Measurements from ENCODE around the gene TRIM45. TPM values are rescaled to one million over a fixed set of nuclear protein-coding genes. Genes with fewer than 3 reads are reported as not detected.
"Not testable (repeated sequence)": the region's sequence is repeated elsewhere in the genome, so short reads cannot be mapped to it uniquely, and the experiment has no call there.

Gene TRIM45
- total RNA-seq, 1 donor from 2014 or later, result 3.0 TPM

DNA sequence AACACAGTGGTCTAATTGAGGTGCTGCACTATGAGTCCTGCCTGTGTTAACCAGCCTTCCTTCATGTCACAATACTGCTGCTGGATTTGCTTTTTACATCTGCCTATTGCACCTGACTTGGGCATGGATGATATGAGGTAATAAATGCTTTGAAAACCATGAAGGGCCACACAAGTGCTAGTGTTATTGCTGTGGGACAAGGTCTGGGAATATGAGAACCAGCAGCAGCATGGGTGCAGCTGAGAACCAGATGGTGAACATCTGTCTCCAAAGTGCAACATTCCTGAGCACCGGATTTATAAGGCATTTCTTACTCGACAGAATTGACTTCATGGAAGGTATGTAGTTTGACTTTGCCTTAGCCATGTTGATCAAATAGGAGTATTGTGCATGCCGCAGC lies 16.6 kb downstream of the TRIM45 start:
- DNase-seq (ENCODE audit: extremely low read depth, low read depth, low spot score), result no peak

DNA sequence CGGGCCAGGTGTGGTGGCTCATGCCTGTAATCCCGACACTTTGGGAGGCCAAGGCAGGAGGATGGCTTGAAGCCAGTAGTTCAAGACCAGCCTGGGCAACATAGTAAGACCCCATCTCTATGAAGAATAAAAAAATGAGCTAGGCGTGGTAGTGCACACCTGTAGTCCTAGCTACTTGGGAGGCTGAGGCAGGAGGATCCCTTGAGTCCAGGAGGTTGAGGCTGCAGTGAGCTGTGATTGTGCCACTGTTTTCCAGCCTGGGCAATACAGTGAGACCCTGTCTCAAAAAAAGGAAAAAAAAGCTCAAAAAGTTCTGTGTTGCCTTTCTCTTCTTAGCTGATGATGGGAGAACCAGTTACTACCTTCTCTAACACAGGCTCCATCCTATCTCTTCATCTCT lies 19.7 kb downstream of the TRIM45 start:
- DNase-seq (ENCODE audit: extremely low read depth, low read depth, low spot score), result not testable (repeated sequence)

DNA sequence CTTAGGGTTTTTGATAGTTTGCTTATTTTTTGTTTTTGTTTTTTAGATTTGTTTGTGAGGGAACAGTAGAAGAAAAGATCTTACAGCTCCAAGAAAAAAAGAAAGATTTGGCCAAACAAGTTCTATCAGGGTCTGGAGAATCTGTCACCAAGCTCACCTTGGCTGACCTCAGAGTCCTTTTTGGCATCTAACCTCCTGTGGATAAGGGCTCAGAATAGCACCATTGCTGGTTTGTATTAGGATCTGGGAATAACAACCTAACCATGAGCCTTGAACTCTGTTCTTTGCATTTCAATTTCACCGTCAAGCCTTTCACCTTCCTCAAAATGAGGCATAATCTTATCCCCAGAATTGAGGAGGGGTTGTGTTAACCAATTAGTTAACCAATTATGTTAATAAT lies 20.2 kb downstream of the TRIM45 start:
- DNase-seq (ENCODE audit: extremely low read depth, low read depth, low spot score), result no peak

DNA sequence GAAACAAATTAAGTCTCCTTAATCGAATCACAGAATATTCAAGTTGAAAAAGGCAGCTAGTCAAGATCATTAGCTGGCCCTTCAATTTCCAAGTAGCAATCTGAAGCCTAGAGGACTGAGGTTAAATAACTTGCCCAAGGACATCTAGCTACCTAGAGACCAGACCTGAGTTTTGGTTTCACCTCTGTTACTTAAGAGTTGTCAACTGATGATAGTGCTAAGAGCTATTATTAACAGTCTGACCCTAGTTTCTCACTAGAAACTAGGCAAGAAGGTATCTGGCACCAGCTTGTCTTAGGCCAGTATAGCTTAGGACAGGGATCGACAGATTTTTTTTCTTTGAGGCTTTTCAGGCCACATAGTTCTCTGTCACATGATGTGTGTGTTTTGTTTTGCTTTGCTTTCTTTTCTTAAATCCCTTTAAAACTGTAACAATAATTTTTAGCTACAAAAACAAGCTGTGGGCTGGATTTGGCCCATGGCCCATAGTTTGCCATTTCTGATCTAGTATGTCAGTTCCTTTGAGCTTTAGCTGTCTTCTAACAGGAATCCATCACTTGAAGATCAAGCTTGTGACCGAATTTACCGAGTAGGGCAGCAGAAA lies 23.2 kb downstream of the TRIM45 start:
- DNase-seq (ENCODE audit: extremely low read depth, low read depth, low spot score), result no peak

DNA sequence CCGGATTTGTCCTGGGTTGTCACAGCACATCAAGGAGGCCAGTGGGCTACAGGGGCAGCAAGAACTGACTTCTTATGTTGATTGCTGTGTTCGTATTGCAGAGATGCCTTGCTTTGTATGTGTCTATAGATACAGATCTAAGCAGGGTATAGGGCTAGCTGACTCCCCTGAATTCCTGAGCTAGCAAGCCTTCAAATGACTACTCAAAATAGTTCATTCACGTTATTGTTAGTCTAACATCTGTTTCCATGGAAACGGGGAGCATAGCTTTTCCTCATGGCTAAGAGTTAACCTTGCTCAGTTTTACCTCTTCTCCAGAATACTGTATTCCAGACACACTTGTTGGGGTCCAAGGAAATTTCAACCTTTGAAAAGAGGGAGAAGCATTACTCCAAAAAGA lies 24.1 kb downstream of the TRIM45 start:
- no peak for DNase-seq (ENCODE audit: extremely low read depth, low read depth, low spot score)

- DNase-seq (ENCODE audit: extremely low read depth, low read depth, low spot score), result no peak
Observed at GRCh38 chr1:117096951-117097408, 24.6 kb downstream of the TRIM45 start.

GRCh38 chr1:117094841-117095604 lies 26.5 kb downstream of the TRIM45 start:
- DNase-seq (ENCODE audit: extremely low read depth, low read depth, low spot score), result no peak

GRCh38 chr1:117093870-117094621 lies 27.5 kb downstream of the TRIM45 start:
- DNase-seq (ENCODE audit: extremely low read depth, low read depth, low spot score), result peak; percentile 75

DNA sequence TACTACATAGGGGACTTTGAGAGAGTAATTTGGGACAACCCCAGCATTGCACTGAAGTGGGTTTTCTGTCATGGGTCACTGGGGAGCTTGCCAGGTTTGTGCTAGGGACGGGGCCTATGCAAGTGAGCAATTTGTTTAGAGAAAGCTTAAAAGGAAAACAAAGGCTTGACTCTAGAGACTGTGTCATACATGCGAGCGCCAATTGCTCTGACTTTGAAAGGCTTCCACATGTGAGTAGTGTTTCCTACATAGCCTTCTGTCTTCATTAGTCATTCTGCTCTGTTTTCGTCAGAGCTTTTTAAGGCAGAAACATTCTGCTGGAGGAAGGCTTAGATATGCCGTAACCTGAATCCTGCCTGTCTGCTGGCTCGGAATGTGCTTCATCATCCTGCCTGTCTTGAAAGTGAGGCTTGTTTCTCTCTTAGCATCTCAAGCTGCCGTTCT lies 28.4 kb downstream of the TRIM45 start:
- DNase-seq (ENCODE audit: extremely low read depth, low read depth, low spot score), result peak; percentile 97

DNA sequence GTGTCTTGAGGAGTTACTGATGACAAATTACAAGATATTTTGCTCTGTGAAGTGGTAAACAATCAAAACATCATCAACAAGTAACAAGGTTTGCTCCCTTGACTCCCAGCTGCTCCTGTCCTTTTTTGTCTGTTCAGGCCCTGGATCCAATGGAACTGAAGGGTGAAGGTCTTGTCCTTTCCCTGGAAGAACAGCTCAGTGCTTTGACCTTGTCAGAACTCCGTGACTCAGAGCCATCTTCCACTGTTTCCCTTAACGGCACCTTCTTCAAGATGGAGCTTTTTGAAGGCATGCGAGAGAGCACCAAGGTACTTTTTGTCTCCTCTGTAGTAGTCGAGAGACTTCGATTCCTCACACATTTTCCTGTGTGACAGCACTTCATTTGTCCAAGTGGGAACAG lies 29.0 kb downstream of the TRIM45 start:
- DNase-seq (ENCODE audit: extremely low read depth, low read depth, low spot score), result no peak

DNA sequence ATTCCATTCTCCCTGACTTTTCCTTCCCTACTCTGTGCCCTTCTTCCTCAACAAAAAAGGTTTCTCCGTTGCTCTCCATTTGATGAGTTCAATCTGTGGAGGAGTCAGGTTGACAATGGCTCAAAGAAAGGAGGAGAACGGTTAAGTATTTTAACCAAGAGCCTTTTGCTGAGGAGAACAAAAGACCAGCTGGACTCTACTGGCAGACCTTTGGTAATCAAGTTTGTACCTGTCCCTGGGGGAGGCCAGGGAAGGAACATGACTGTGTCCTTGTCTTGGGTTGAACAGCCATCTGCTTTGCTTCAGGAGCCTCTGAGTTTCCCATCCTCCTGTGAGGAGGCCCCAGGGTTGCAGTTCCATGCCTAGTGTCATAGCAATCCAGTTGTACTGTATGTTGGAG lies 31.6 kb downstream of the TRIM45 start:
- DNase-seq (ENCODE audit: extremely low read depth, low read depth, low spot score), result no peak

DNA sequence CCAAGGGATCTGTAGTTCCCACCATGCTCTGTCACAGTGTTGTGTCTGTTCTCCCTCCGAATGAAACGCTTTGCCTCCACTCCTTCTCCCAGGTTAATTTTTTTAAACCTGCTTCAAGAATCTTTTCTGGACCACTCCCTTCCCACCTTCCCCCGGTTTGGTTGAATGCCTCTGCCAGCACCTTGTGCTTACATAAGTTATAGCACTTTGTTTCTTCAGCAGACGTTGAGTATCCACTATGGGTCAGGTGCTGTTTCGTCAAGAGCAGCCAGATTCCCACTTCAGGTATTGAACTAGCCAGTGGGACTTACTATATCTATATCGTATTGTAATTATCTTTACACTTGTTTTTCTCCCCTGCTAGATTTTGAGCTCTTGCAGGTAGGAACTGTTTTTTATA lies 33.9 kb downstream of the TRIM45 start:
- no peak for DNase-seq (ENCODE audit: extremely low read depth, low read depth, low spot score)

GRCh38 chr1:117084231-117084630 lies 37.3 kb downstream of the TRIM45 start:
- no peak for DNase-seq (ENCODE audit: extremely low read depth, low read depth, low spot score)

DNA sequence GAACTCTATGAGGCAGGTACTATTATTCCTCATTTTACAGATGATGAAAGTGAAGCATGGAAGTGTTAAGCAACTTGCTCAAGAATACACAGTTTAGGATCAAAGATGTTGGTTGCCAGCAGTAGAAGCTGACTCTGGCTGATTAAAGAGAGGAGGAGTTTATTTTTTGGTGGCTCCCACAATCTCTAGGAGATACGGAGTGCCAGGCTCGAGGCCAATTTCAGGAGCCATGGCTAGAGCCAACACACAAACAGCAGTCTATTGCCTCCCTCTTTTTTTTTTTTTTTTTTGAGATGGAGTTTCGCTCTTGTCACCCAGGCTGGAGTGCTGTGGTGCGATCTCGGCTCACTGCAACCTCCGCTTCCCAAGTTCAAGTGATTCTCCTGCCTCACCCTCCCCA lies 41.8 kb downstream of the TRIM45 start:
- no peak for DNase-seq (ENCODE audit: extremely low read depth, low read depth, low spot score)

DNA sequence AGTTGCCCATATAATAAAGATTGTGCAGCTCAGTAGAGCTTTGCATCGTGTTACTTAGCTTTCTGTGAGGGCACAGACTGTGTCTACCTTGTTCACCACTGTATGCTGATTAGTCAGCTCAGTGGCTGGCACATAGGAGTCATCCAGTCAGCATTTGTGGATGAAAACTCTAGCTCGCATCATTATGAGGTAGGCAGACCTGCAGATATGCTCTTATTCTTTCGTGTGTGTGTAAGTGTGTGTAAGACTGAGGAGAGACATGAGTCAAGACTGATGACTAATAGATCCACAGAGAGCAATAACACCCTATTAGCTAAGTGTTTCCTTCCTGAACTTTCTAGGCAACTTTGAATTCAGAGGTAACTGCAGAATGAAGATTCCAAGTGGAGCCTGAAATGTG lies 44.3 kb downstream of the TRIM45 start:
- DNase-seq (ENCODE audit: extremely low read depth, low read depth, low spot score), result no peak

DNA sequence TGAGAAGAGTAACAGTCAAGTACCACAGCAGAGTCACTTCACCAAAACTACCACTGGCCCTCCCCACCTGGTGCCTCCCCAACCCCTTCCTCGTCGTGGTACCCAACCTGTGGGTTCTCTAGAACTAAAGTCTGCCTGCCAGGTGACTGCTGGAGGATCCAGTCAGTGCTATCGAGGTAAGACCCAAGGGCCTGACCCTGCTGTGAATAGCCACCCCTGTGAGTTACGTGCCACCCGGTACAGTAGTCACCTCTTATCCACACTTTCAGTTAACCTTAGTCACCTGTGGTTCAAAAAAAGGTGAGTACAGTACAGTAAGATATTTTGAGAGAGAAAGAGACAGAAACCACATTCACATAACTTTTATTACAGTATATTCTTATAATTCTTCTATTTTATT lies 44.9 kb downstream of the TRIM45 start:
- no peak for DNase-seq (ENCODE audit: extremely low read depth, low read depth, low spot score)

GRCh38 chr1:117070124-117070523 lies 51.4 kb downstream of the TRIM45 start:
- DNase-seq (ENCODE audit: extremely low read depth, low read depth, low spot score), result no peak

DNA sequence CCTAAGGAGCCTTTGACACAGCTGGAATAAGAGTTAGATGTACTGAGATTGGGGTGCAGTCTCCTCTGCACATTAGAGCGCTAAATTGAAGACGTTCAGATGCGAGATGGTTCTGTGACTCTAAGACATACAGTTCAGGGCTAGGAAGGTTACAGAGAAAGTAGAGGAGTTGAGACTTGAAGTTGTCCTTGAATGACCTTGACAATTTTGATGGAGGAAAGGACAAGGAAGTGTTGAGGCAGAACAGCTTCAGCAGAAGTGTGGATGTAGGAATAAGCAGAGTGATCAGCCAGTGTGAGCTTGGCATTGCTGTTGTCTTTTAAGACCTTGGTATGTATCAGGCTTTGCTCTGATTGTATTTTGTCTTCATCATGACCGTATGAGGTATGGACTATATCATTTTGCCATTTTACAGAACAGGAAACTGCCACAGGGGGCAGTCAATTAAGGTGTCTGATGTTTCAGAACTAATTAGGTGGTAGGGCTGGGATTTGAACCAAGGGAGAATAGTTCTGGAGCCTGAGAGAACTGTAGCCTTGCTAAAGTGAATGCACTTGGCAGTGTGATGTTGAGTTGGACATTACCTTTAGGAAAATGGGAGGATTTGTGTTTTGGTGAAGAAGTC lies 52.2 kb downstream of the TRIM45 start:
- no peak for DNase-seq (ENCODE audit: extremely low read depth, low read depth, low spot score)

DNA sequence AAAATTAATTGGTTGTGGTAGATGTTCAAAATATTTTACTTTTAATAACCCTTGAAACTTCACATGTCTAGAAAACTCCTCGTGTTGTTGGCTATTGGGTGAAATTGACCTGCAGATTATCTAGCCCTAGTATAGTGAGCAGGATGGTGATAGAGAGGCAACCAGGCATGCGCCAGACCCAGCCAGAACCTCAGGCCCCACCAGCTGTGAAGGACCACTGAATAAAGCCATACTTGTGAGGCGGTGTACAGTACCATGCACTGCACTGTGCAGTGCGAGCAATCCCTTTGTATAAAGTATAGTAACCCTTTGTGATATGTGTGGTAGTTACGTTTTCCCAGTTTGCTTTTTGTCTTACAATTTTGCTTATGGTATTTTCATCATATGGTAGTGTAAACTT lies 53.0 kb downstream of the TRIM45 start:
- no peak for DNase-seq (ENCODE audit: extremely low read depth, low read depth, low spot score)

GRCh38 chr1:117067533-117068370 lies 53.8 kb downstream of the TRIM45 start:
- DNase-seq (ENCODE audit: extremely low read depth, low read depth, low spot score), result no peak
